Measurements from ENCODE around the gene PODXL2.
"Not testable (repeated sequence)": the region's sequence is repeated elsewhere in the genome, so short reads cannot be mapped to it uniquely, and the experiment has no call there.

Gene PODXL2

GRCh38 chr3:127702151-127702578, 73.2 kb downstream of the PODXL2 start:
- Histone ChIP-seq H3K27me3 (ENCODE audit: control insufficient read depth in 5 of 5, insufficient read depth in 4 of 5, low read length in 5 of 5) (no peaks in the 10 kb centered on the region), H3K9me3 (ENCODE audit: control insufficient read depth in 5 of 5, low read length in 5 of 5) (no peaks in the 10 kb centered on the region), H3K4me3 (ENCODE audit: low read depth in 1 of 5, low read length in 5 of 5) (peak overlapping the region in 1 of 5 donors; percentile 23), H3K27ac (ENCODE audit: low read depth, low read length) (peak overlapping the region; percentile 97), H3K36me3 (ENCODE audit: control insufficient read depth in 5 of 5, insufficient read depth in 5 of 5, low read length in 5 of 5) (peaks cover 3 to 38% (median 21%) of the 10 kb centered on the region in 5 donors), H3K4me1 (ENCODE audit: control insufficient read depth in 5 of 5, insufficient read depth in 5 of 5, low read length in 5 of 5) (peaks cover 35 to 82% (median 81%) of the 10 kb centered on the region in 5 donors), H3K9ac (ENCODE audit: low read length in 5 of 5) (peak overlapping the region in 4 of 5 donors; percentile 2 to 79 (median 20))

- H3K27me3 ChIP-seq (ENCODE audit: control insufficient read depth in 5 of 5, insufficient read depth in 4 of 5, low read length in 5 of 5); H3K4me3 ChIP-seq (ENCODE audit: low read depth in 1 of 5, low read length in 5 of 5); H3K9me3 ChIP-seq (ENCODE audit: control insufficient read depth in 5 of 5, low read length in 5 of 5); H3K27ac ChIP-seq (ENCODE audit: low read depth, low read length); H3K9ac ChIP-seq (ENCODE audit: low read length in 5 of 5): not testable (repeated sequence)
- Histone ChIP-seq H3K36me3 (ENCODE audit: control insufficient read depth in 5 of 5, insufficient read depth in 5 of 5, low read length in 5 of 5) (peaks cover 3 to 51% (median 39%) of the 10 kb centered on the region in 5 donors), H3K4me1 (ENCODE audit: control insufficient read depth in 5 of 5, insufficient read depth in 5 of 5, low read length in 5 of 5) (peaks cover 31 to 82% (median 81%) of the 10 kb centered on the region in 5 donors)
Measured at GRCh38 chr3:127704840-127705239, 75.9 kb downstream of the PODXL2 start.

- no peaks in the 10 kb centered on the region for H3K27me3 ChIP-seq (ENCODE audit: control insufficient read depth in 5 of 5, insufficient read depth in 4 of 5, low read length in 5 of 5)
- H3K9me3 ChIP-seq (ENCODE audit: control insufficient read depth in 5 of 5, low read length in 5 of 5), result no peaks in the 10 kb centered on the region
- peaks cover 26 to 81% (median 80%) of the 10 kb centered on the region in 5 donors for H3K4me1 ChIP-seq (ENCODE audit: control insufficient read depth in 5 of 5, insufficient read depth in 5 of 5, low read length in 5 of 5)
- H3K27ac ChIP-seq (ENCODE audit: low read depth, low read length), result peak overlapping the region; percentile 84
- no peak overlapping the region for H3K4me3 ChIP-seq (ENCODE audit: low read depth in 1 of 5, low read length in 5 of 5)
- H3K9ac ChIP-seq (ENCODE audit: low read length in 5 of 5), result peak overlapping the region in 1 of 5 donors; percentile 7
- H3K36me3 ChIP-seq (ENCODE audit: control insufficient read depth in 5 of 5, insufficient read depth in 5 of 5, low read length in 5 of 5), result peaks cover 3 to 53% (median 48%) of the 10 kb centered on the region in 5 donors
Measured at GRCh38 chr3:127706312-127706711, 77.3 kb downstream of the PODXL2 start.

- Histone ChIP-seq H3K4me3 (ENCODE audit: low read depth in 1 of 5, low read length in 5 of 5) (no peak overlapping the region), H3K27ac (ENCODE audit: low read depth, low read length) (peak overlapping the region; percentile 84), H3K9ac (ENCODE audit: low read length in 5 of 5) (peak overlapping the region in 1 of 5 donors; percentile 7), H3K4me1 (ENCODE audit: control insufficient read depth in 5 of 5, insufficient read depth in 5 of 5, low read length in 5 of 5) (peaks cover 22 to 79% (median 78%) of the 10 kb centered on the region in 5 donors), H3K36me3 (ENCODE audit: control insufficient read depth in 5 of 5, insufficient read depth in 5 of 5, low read length in 5 of 5) (peaks cover 3 to 53% (median 43%) of the 10 kb centered on the region in 5 donors), H3K9me3 (ENCODE audit: control insufficient read depth in 5 of 5, low read length in 5 of 5) (no peaks in the 10 kb centered on the region), H3K27me3 (ENCODE audit: control insufficient read depth in 5 of 5, insufficient read depth in 4 of 5, low read length in 5 of 5) (no peaks in the 10 kb centered on the region)
Measured at GRCh38 chr3:127706785-127707351, 77.9 kb downstream of the PODXL2 start.

- H3K9me3 ChIP-seq (ENCODE audit: control insufficient read depth in 5 of 5, low read length in 5 of 5), result no peaks in the 10 kb centered on the region
- peak overlapping the region; percentile 84 for H3K27ac ChIP-seq (ENCODE audit: low read depth, low read length)
- peak overlapping the region in 1 of 5 donors; percentile 10 for H3K9ac ChIP-seq (ENCODE audit: low read length in 5 of 5)
- H3K4me3 ChIP-seq (ENCODE audit: low read depth in 1 of 5, low read length in 5 of 5), result no peak overlapping the region
- no peaks in the 10 kb centered on the region for H3K27me3 ChIP-seq (ENCODE audit: control insufficient read depth in 5 of 5, insufficient read depth in 4 of 5, low read length in 5 of 5)
- H3K4me1 ChIP-seq (ENCODE audit: control insufficient read depth in 5 of 5, insufficient read depth in 5 of 5, low read length in 5 of 5), result peaks cover 25 to 80% (median 77%) of the 10 kb centered on the region in 5 donors
- peaks cover 3 to 58% (median 52%) of the 10 kb centered on the region in 5 donors for H3K36me3 ChIP-seq (ENCODE audit: control insufficient read depth in 5 of 5, insufficient read depth in 5 of 5, low read length in 5 of 5)
Measured at GRCh38 chr3:127707851-127708411, 78.9 kb downstream of the PODXL2 start.

- no peak overlapping the region for H3K9ac ChIP-seq (ENCODE audit: low read length in 5 of 5)
- no peaks in the 10 kb centered on the region for H3K9me3 ChIP-seq (ENCODE audit: control insufficient read depth in 5 of 5, low read length in 5 of 5)
- peaks cover 31 to 79% (median 78%) of the 10 kb centered on the region in 5 donors for H3K4me1 ChIP-seq (ENCODE audit: control insufficient read depth in 5 of 5, insufficient read depth in 5 of 5, low read length in 5 of 5)
- peak overlapping the region; percentile 84 for H3K27ac ChIP-seq (ENCODE audit: low read depth, low read length)
- no peaks in the 10 kb centered on the region for H3K27me3 ChIP-seq (ENCODE audit: control insufficient read depth in 5 of 5, insufficient read depth in 4 of 5, low read length in 5 of 5)
- no peak overlapping the region for H3K4me3 ChIP-seq (ENCODE audit: low read depth in 1 of 5, low read length in 5 of 5)
- H3K36me3 ChIP-seq (ENCODE audit: control insufficient read depth in 5 of 5, insufficient read depth in 5 of 5, low read length in 5 of 5), result peaks cover 3 to 67% (median 57%) of the 10 kb centered on the region in 5 donors
Measured at GRCh38 chr3:127708837-127709236, 79.9 kb downstream of the PODXL2 start.

- peak overlapping the region in 1 of 5 donors; percentile 26 for H3K9ac ChIP-seq (ENCODE audit: low read length in 5 of 5)
- H3K36me3 ChIP-seq (ENCODE audit: control insufficient read depth in 5 of 5, insufficient read depth in 5 of 5, low read length in 5 of 5), result peaks cover 3 to 72% (median 63%) of the 10 kb centered on the region in 5 donors
- no peak overlapping the region for H3K4me3 ChIP-seq (ENCODE audit: low read depth in 1 of 5, low read length in 5 of 5)
- peak overlapping the region; percentile 84 for H3K27ac ChIP-seq (ENCODE audit: low read depth, low read length)
- H3K27me3 ChIP-seq (ENCODE audit: control insufficient read depth in 5 of 5, insufficient read depth in 4 of 5, low read length in 5 of 5), result no peaks in the 10 kb centered on the region
- no peaks in the 10 kb centered on the region for H3K9me3 ChIP-seq (ENCODE audit: control insufficient read depth in 5 of 5, low read length in 5 of 5)
- peaks cover 31 to 85% (median 82%) of the 10 kb centered on the region in 5 donors for H3K4me1 ChIP-seq (ENCODE audit: control insufficient read depth in 5 of 5, insufficient read depth in 5 of 5, low read length in 5 of 5)
Measured at GRCh38 chr3:127709320-127710060, 80.5 kb downstream of the PODXL2 start.

- peak overlapping the region; percentile 84 for H3K27ac ChIP-seq (ENCODE audit: low read depth, low read length)
- H3K27me3 ChIP-seq (ENCODE audit: control insufficient read depth in 5 of 5, insufficient read depth in 4 of 5, low read length in 5 of 5), result no peaks in the 10 kb centered on the region
- no peaks in the 10 kb centered on the region for H3K9me3 ChIP-seq (ENCODE audit: control insufficient read depth in 5 of 5, low read length in 5 of 5)
- peaks cover 34 to 94% (median 91%) of the 10 kb centered on the region in 5 donors for H3K4me1 ChIP-seq (ENCODE audit: control insufficient read depth in 5 of 5, insufficient read depth in 5 of 5, low read length in 5 of 5)
- H3K4me3 ChIP-seq (ENCODE audit: low read depth in 1 of 5, low read length in 5 of 5), result no peak overlapping the region
- no peak overlapping the region for H3K9ac ChIP-seq (ENCODE audit: low read length in 5 of 5)
- H3K36me3 ChIP-seq (ENCODE audit: control insufficient read depth in 5 of 5, insufficient read depth in 5 of 5, low read length in 5 of 5), result peaks cover 0 to 73% (median 64%) of the 10 kb centered on the region in 5 donors
Measured at GRCh38 chr3:127710155-127710941, 81.4 kb downstream of the PODXL2 start.

- Histone ChIP-seq H3K4me3 (ENCODE audit: low read depth in 1 of 5, low read length in 5 of 5) (no peak overlapping the region), H3K9me3 (ENCODE audit: control insufficient read depth in 5 of 5, low read length in 5 of 5) (no peaks in the 10 kb centered on the region), H3K4me1 (ENCODE audit: control insufficient read depth in 5 of 5, insufficient read depth in 5 of 5, low read length in 5 of 5) (peaks cover 34 to 97% (median 94%) of the 10 kb centered on the region in 5 donors), H3K27ac (ENCODE audit: low read depth, low read length) (peak overlapping the region; percentile 84), H3K9ac (ENCODE audit: low read length in 5 of 5) (peak overlapping the region in 2 of 5 donors; percentile 11 to 16), H3K27me3 (ENCODE audit: control insufficient read depth in 5 of 5, insufficient read depth in 4 of 5, low read length in 5 of 5) (no peaks in the 10 kb centered on the region), H3K36me3 (ENCODE audit: control insufficient read depth in 5 of 5, insufficient read depth in 5 of 5, low read length in 5 of 5) (peaks cover 0 to 73% (median 65%) of the 10 kb centered on the region in 5 donors)
Measured at GRCh38 chr3:127711021-127711695, 82.2 kb downstream of the PODXL2 start.

Data from subcutaneous abdominal adipose tissue (tissue), 5 donors.